G401 (cell line): ENCODE data around the gene TEAD4. TPM values are rescaled to one million over a fixed set of nuclear protein-coding genes. Genes with fewer than 3 reads are reported as not detected.
A peak's percentile ranks its signal among the peaks of the same experiment; 100 is the strongest.

ENCODE experiments used
- DNase-seq: peaks from one replicate; pipeline ENCODE4 v3.0.0-alpha.2; 2015; ENCODE audit warnings: low spot score
- in situ Hi-C: cut with HindIII; loops from 2 replicates; pipeline ENCODE4 v1.10.0; 2016; ENCODE audit warnings: low sequenced_read_pairs, mixed read lengths
- total RNA-seq: library from RNA; depleted of rRNA; stranded (reverse); fragments of >200 nt; shearing (Covaris generic); gene quantifications from 2 replicates; pipeline ENCODE4 v1.2.3, GENCODE V29; 2014; rRNA removed

The TEAD4 gene
- total RNA-seq, result 34.3 and 35.9 TPM in 2 replicates

GRCh38 chr12:2959192-2959504 is at the start of gene TEAD4:
Gene TEAD4 (plus strand): TSS chr12:2959397.
- DNase-seq, result no peak
- in situ Hi-C loops, result no loop called here

- in situ Hi-C loops, result no loop called here
- no peak for DNase-seq
Measured at GRCh38 chr12:2912216-2912575, 47.0 kb upstream of the TEAD4 start.

- DNase-seq, result no peak
- in situ Hi-C loops, result no loop called here
Measured at GRCh38 chr12:2919249-2919648, 39.9 kb upstream of the TEAD4 start.

GRCh38 chr12:2922329-2922728 is 36.9 kb upstream of the TEAD4 start:
- in situ Hi-C loops, result no loop called here
- no peak for DNase-seq

GRCh38 chr12:2923057-2923456 is 36.1 kb upstream of the TEAD4 start:
- DNase-seq, result no peak
- in situ Hi-C loops, result no loop called here

- in situ Hi-C loops, result no loop called here
- no peak for DNase-seq
Measured at GRCh38 chr12:2924019-2924418, 35.2 kb upstream of the TEAD4 start.

GRCh38 chr12:2925322-2925995 is 33.7 kb upstream of the TEAD4 start:
- in situ Hi-C loops, result no loop called here
- no peak for DNase-seq

- in situ Hi-C loops, result no loop called here
- DNase-seq, result no peak
Measured at GRCh38 chr12:2930865-2931264, 28.3 kb upstream of the TEAD4 start.

GRCh38 chr12:2933586-2933985 is 25.6 kb upstream of the TEAD4 start:
- in situ Hi-C loops, result no loop called here
- DNase-seq, result no peak

- in situ Hi-C loops, result no loop called here
- DNase-seq, result peak; percentile 74
Measured at GRCh38 chr12:2934371-2934770, 24.8 kb upstream of the TEAD4 start.

- in situ Hi-C loops, result no loop called here
- DNase-seq, result no peak
Measured at GRCh38 chr12:2936301-2936700, 22.9 kb upstream of the TEAD4 start.

GRCh38 chr12:2937500-2937899 is 21.7 kb upstream of the TEAD4 start:
- in situ Hi-C loops, result no loop called here

GRCh38 chr12:2939191-2939590 is 20.0 kb upstream of the TEAD4 start:
- in situ Hi-C loops, result no loop called here
- no peak for DNase-seq

More at GRCh38 chr12:2937500-2937899, 21.7 kb upstream of the TEAD4 start:
- no peak for DNase-seq

- in situ Hi-C loops, result no loop called here
- DNase-seq, result no peak
Measured at GRCh38 chr12:2940564-2940963, 18.6 kb upstream of the TEAD4 start.

- in situ Hi-C loops, result no loop called here
- no peak for DNase-seq
Measured at GRCh38 chr12:2941524-2941923, 17.7 kb upstream of the TEAD4 start.

- in situ Hi-C loops, result no loop called here
- DNase-seq, result peak; percentile 91
Measured at GRCh38 chr12:2944401-2945047, 14.7 kb upstream of the TEAD4 start.

GRCh38 chr12:2949411-2949810 is 9.8 kb upstream of the TEAD4 start:
- in situ Hi-C loops, result no loop called here
- DNase-seq, result no peak

- no peak for DNase-seq
- in situ Hi-C loops, result no loop called here
Measured at GRCh38 chr12:2955888-2956287, 3.3 kb upstream of the TEAD4 start.

GRCh38 chr12:2957816-2958431 is 1.3 kb upstream of the TEAD4 start:
- no peak for DNase-seq
- in situ Hi-C loops, result no loop called here

- in situ Hi-C loops, result no loop called here
Measured at GRCh38 chr12:2958432-2959191, 585 bp upstream of the TEAD4 start.

More at GRCh38 chr12:2958432-2959191, 585 bp upstream of the TEAD4 start:
- DNase-seq, result peak; percentile 37
